CD1c-positive myeloid dendritic cell (primary cell): ENCODE data around the gene RTN4R.
A peak's percentile ranks its signal among the peaks of the same experiment; 100 is the strongest.

Source experiments
- DNase-seq: peaks from one replicate; pipeline ENCODE4 v3.0.0-alpha.2; 2016; ENCODE audit errors: extremely low spot score

Gene RTN4R

DNA sequence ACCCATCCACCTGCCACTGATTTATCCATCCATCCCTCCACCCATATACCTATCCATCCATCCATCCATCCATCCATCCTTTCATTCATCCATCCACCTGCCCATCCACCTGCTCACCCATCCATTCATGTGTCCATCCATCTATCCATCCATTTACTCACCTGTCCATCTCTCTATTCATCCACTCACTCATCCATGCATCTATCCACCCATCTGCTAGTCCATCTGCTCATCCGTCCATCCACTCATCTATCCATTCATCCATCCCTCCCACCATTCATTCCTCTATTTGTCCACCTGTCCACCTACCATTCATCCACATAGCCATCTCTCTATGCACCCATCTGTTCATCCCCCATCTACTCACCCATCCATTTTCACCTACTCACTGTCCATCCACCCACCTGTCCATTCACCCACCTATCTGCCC lies 68.7 kb downstream of the RTN4R start:
- DNase-seq, result no peak

DNA sequence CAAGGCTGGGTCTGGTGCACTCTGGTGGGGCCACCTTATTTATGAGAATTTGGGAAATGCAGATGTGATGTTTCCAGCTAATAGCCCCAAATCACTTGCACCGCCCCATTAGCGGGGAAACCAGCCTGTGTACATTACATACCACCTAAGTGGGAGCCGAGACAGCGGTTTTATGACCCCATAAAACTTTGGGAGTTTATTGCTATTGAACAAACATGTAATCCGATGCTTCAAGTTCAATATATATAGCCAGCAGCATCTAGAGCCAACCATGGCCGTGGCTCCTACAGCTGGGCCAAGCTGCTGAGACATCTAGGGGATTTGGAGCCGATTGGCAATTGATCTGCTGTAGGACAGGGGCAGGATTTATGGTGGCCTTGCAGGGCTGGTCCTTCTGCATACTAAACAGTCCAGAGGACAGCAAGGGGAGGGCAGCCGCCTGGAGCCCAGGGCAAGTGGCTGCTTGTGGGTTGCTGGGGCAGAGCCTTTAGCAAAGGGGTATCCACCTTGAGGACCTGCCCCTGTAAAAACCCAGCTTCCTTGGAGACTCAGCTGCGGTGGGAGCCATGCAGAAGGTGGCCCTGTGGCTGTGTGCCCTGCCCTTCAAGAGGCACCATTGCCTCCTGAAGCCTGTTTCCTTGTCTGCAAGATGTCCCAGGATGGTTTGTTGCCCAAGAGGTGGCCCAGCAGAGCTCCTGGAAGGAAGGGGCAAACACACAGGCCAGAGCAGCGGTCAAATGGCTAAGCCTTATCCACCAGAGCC lies 69.4 kb downstream of the RTN4R start:
- no peak for DNase-seq

DNA sequence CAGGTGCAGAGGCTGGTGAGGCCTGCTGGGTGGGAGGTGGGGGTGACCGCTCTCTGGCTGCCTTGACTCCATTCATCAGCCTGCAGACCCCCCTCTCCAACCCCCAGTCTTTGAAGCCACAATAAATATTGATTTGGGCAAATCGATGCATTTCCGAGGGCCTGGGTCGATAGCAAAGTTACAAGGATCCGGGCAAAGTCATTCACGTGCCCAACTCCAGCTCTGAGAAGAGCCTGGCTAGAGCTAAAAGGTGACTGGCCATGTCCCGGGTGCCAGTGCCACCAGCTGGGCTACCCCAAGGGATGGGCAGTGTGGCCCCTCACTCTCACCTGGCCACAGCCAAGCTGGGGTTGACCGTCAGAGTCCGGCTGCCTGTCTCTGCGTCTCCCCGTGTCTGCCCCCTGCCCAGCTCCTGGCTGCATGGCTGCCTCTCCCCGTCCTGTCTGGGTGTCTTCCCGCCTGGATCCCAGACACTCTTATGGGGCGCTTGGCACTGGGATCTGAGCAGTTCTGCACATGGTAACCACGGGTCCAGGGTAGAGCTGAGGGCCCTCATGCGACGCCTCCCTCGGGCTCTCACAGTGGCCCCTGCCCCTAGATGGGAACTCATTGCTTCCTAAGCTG lies 70.6 kb downstream of the RTN4R start:
- DNase-seq, result no peak

DNA sequence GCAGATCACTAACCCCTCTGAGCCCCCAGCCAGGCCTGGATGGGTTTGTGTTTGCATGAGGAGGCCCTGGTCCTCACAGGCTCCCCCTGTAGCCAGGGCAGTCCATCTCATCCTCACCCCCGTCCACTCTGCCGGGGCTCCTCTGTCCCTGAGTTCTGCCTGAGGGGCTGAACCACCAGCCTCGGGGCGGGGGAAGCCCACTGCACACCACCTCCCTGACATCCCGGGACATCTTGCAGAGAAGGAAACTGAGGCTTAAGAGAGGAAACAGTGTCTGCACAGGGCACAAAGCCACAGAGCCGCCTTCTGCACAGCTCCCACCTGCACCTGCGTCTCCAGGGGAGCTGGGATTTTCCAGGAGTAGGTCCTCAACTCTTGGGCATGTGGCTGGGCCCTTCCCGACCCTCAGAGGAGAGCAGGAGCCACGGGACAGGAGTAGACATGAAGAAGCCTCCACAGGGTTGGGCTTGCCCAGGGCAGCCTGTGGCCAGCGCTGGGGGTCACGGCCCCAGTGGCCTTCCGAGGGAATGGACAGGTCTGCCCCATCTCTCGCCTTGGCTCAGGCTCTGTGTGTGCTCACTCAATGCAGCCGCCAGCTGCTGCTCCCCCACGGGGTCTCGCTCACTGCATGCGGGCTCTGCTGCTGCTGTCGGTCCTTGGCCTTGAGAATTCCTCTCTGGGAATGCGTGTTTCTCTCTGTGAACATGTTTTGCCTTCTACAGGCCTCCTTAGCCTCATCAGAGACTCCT lies 71.8 kb downstream of the RTN4R start:
- no peak for DNase-seq

DNA sequence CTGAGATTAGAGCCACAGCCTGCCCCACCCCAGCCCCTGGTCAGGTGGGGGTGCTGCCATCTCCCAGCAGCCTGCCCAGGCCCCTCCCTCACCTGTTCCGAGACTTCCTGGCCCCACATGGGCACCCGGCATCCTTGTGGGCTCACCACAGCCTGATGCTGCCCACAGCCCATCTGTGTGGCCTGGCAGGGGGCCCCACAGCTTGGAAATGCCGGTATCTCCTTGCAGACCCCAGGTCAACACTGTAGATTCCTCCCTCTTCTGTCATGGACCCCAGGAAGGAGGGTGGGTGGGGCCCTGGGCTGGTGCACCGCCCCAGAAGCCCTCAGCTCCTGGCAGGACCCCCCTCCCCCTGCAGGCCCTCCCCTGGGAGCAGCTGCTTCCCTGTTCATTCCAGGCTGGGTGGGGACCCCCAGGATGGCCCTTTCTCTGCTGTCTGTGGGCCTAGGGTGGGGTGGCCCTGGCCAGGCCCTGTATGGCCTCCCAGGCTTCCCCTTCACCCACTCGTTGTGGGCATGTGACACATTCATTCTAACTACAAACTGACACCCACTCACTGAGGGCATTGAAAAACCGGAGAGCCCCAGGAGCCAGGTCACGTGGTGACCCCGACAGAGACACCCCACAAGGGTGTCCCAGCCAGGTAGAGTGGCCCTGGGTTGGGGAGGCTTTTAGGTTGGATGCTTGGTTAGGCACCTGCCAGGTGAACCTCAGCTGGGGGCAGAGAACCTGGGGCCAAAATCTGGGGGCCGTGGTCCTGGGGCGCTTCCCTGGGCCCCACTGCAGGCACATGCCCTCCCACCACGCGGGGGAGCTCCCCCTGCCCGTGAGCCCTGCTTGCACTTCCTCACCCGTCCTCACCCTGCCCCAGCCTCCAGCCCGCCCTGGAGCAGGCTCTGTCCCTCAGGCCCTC lies 73.2 kb downstream of the RTN4R start:
- DNase-seq, result peak; percentile 78

DNA sequence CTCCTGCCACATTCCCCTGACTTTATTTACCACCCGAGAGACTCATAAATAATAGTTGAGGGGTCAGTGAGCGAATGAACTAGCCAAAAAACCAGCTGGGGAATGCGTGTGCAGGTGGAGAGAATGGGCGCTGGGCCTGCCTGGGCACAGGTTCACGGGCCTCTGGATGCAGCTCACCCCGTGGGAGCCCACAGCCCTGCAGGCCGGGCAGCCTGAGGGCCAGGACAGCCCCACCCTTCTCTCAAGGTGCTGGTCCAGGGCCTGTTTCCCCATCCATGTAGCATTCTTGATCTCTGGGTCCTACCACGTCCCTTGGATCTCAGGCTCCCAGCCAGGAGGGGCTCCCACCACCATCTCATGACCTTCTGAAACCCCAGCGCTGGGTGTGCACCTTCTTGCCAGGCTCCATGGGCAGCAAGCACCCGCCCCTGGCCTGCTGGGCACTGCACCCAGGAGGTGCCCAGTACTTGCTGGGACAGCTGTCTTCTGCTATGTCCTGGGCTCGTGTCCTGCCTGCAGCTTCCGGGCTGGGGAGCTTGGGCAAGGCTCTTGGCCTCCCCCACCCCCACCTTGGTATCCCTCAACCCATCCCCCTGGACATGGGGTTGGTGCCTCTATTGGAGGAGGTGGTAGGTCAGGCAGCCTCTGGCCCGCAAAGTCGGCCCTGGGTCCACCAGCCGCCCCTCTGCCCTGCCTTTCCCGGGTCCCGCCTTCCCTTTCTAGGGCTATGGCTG lies 74.2 kb downstream of the RTN4R start:
- DNase-seq, result no peak

DNA sequence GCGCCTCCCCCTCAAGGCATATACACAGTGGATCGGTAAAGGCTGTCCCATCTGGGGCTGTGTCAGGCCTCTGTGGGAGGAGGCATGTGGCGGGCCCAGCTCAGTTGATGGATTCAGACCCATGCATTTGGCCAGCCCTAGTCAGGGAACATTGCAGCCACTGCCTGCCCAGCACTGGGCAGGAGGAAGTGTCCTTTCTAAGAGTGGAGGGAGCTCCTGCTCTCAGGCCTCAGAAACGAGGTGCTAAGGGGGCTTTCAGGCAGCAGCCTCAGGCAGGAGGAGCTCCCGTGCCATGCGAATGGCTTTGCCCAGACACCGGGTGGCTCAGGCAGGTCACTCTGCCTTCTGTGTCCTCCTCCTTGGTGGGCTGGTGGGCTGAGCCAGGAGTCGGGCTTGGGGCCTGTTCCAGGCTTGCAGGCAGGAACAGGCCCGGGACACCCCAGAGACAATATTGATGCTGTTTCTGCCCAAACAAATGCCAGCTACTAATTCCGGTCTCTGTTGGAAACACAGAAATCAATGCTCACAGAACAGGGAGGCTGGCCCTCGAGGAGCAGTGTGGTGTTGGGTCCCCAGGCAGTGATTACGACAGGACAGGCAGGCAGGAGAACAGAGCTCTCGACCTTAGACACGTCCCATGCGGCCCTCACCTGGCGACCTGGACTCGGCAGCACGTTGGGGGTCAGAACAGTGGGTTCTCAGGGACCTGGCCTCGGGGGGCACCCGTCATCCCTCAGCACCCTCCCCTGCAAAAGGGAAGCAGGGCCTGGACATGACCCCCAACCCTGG lies 75.0 kb downstream of the RTN4R start:
- DNase-seq, result no peak

DNA sequence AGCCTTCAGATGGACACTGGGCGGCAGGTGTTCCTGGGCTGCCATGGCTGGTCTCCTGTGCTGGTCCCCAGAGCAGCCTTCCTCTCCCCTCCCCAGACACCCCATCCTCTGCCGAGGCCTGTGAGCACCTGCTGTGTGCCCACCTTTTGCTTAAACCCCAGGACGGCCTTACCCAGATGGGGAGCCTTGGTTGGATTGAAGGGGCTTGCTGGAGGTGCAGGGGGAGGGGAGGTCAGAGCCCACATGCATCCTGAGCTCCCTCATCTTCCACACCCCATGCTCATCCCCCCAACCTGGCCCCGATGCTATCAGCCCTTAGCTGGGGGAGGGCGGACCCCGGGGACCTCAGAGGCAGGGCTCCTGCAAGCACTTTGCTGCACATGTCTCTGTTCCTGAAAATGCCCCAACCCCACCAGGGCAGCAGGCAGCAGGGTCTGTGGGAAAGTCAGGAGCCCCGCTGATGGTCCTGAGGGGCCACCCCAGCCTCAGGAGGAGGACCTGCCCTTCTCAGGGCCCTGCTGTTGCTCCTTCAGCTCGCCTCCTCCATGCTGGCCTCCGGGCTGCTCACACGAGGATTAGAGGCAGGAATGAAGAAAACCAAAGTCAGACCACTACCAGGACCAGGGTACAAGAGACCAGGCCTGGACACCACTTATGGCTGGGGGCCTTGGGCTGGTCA lies 75.7 kb downstream of the RTN4R start:
- no peak for DNase-seq

DNA sequence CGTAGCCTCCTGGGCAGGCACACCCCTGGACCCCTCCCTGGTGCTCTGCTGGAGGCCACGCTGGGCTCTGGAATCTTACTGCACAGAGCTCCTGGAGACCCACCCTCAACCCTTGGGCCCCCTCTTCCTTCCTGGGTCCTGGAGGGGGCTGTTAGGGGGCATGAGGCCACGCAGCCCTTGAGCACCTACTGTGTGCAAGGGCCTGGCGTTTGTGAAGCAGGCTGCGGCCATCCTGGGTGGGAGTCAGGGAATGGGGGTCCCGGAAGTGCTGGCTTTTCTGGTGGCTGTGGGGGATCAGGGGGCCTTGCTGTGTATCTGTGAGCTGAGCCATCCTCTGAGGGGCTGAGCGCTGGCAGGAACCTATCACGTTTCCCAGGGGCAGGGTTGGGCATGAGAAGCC lies 76.3 kb downstream of the RTN4R start:
- DNase-seq, result no peak
